ENCODE measurements around the gene IL2RG.

IL2RG gene

DNA sequence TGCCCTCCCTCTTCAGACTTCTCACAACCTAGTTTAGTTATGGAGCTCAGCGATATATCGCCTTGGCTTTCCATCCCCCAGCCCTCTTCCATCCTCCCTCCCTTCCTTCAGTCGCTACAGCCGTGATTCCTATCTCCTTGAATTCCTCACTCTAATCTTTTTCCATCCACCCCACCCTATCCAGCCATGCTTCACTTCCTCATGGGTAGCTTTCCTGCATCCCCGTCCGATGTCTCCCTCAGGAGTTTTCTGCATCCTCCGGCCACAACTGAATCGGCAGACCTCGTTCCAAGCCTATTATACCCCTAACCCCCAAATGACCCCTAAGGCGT, 43.7 kb downstream of the IL2RG start:
- DNase-seq: no peak

DNA sequence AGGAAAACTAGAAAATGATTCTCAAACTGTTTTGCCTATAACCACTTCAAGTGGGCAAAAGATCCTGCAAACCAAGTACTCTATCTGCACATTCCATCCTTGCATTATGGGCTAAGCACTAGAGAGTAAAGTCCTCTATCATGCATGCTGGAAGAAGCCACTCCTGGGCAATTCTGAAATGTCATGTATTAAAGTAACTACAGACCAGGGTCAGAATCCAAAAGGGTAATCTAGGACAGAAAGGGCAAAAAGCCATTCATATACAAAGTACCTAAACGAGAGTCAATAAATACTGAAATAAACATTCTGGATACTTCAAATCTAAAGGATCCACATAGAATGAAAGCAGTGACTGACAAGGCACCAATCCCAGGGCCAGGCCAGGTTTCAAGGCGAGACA, 44.3 kb downstream of the IL2RG start:
- no peak for DNase-seq

DNA sequence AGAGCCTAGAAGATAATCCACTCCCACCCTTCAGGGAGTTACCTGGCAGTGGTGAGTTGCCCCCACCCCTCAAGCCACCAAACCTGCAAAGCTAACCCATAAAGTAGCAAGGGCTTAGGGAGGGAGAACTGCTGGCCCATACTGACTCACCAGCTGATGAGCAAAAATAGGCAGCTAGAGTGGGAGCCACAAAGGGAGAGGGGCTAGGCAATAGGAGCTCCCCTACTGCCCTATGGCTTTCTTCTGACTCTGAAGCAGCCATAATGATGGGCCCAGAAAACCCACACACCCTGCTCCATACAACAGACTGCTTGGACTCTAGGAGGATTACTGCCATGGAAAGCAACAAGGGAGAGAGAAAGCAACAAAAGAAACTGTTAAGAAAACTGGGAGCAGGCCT, 51.2 kb downstream of the IL2RG start:
- no peak for DNase-seq

DNA sequence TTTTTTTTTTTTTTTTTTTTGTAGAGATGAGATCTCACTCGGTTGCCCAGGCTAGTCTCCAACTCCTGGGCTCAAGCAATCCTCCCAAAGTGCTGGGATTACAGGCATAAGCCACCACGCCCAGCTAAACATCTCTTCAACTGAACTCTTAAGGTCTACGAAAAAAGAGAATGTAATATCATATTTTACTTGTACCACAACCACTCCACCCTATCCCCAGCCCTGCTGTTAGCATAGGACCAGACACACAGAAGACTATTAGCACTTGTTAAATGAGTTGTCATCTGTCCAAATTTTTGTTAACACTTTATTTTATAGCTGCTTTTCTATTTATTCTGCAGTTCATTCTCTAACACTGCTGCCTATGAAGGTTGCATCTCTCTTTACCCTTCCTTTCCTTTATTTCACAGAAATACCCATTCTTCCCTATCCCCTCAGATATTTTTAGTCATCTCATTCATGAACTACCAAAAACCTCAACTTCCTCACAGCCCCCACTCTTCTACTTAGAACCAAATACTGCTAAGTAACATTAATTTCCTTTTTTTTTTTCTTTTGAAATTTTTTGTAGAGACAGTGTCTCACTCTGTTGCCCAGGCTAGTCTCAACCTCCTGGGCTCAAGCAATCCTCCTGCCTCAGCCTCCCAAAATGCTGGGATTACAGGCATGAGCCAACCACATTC, 53.4 kb downstream of the IL2RG start:
- DNase-seq: no peak

All from CD4-positive, alpha-beta T cell treated with Interleukin-10 for 1 hour (primary cell).